HepG2 (cell line): ENCODE results near the gene GPS1. TPM values are rescaled to one million over a fixed set of nuclear protein-coding genes. Genes with fewer than 3 reads are reported as not detected.

Experiments
- ARID5B ChIP-seq: IDR thresholded peaks from 2 replicates; pipeline ENCODE4 v1.4.0; 2020; ENCODE audit warnings: mild to moderate bottlenecking, missing genetic modification reagents
- HNF4G ChIP-seq, 2 experiments: sonication (generic) in 1 of 2; formaldehyde crosslinking in 1 of 2; IDR thresholded peaks; 2 replicates each; pipeline versions ENCODE4 v1.4.0 to v1.6.1; 2011 to 2020; ENCODE audit warnings: borderline replicate concordance in 2 of 2, low read depth in 2 of 2, mild to moderate bottlenecking in 2 of 2, low read length in 1 of 2, missing genetic modification reagents in 1 of 2, moderate library complexity in 1 of 2
- MAFF ChIP-seq: IDR thresholded peaks from 2 replicates; pipeline ENCODE4 v1.6.1; 2011; ENCODE audit warnings: low read depth, low read length, improper control_type of control experiment
- NCOA5 ChIP-seq: sonication (generic); formaldehyde crosslinking; IDR thresholded peaks from 2 replicates; pipeline ENCODE4 v1.4.0; 2020; ENCODE audit warnings: missing genetic modification reagents
- NFAT5 ChIP-seq: sonication (generic); formaldehyde crosslinking; IDR thresholded peaks from 2 replicates; pipeline ENCODE4 v1.4.0; 2020; ENCODE audit warnings: missing genetic modification reagents
- PHB2 ChIP-seq: fragments of 450-650 bp; IDR thresholded peaks from 2 replicates; pipeline ENCODE4 v1.6.1; 2018; ENCODE audit not compliant: partially characterized antibody
- SNRNP70 ChIP-seq: fragments of 200-400 bp; formaldehyde crosslinking; IDR thresholded peaks from 2 replicates; pipeline ENCODE4 v1.6.1; 2017; ENCODE audit warnings: mild to moderate bottlenecking, low read depth, low read length, moderate library complexity
- SP2 ChIP-seq: sonication (generic); formaldehyde crosslinking; IDR thresholded peaks from 2 replicates; pipeline ENCODE4 v1.5.1; 2020; ENCODE audit warnings: mild to moderate bottlenecking, missing genetic modification reagents
- UBTF ChIP-seq: sonication (generic); formaldehyde crosslinking; IDR thresholded peaks from 2 replicates; pipeline ENCODE4 v1.4.0; 2020; ENCODE audit warnings: mild to moderate bottlenecking, missing genetic modification reagents
- ZBTB21 ChIP-seq: sonication (generic); formaldehyde crosslinking; IDR thresholded peaks from 2 replicates; pipeline ENCODE4 v1.4.0; 2020; ENCODE audit warnings: missing genetic modification reagents
- ZFP62 ChIP-seq: sonication (generic); formaldehyde crosslinking; IDR thresholded peaks from 2 replicates; pipeline ENCODE4 v1.4.0; 2020; ENCODE audit warnings: missing genetic modification reagents
- ZFYVE20 ChIP-seq: sonication (generic); formaldehyde crosslinking; IDR thresholded peaks from 2 replicates; pipeline ENCODE4 v1.8.0; 2023; ENCODE audit warnings: low read depth, mild to moderate bottlenecking, moderate library complexity, missing genetic modification reagents, borderline replicate concordance
- ZIK1 ChIP-seq: sonication (generic); formaldehyde crosslinking; IDR thresholded peaks from 2 replicates; pipeline ENCODE4 v1.5.0; 2020; ENCODE audit warnings: mild to moderate bottlenecking, low read depth, missing genetic modification reagents, borderline replicate concordance
- ZNF20 ChIP-seq: sonication (generic); formaldehyde crosslinking; IDR thresholded peaks from 2 replicates; pipeline ENCODE4 v1.4.0; 2020; ENCODE audit warnings: mild to moderate bottlenecking, moderate library complexity, missing genetic modification reagents
- ZNF33B ChIP-seq: sonication (generic); formaldehyde crosslinking; IDR thresholded peaks from 2 replicates; pipeline ENCODE4 v1.5.1; 2020; ENCODE audit warnings: mild to moderate bottlenecking, missing genetic modification reagents
- ZNF790 ChIP-seq: sonication (generic); formaldehyde crosslinking; IDR thresholded peaks from 2 replicates; pipeline ENCODE4 v1.8.0; 2022; ENCODE audit warnings: missing genetic modification reagents, mild to moderate bottlenecking, borderline replicate concordance
- polyA plus RNA-seq, 8 experiments: library from polyadenylated mRNA; depleted of rRNA in 3 of 8; stranded (reverse) in 7 of 8; unstranded in 1 of 8; fragments of >200 nt; fragmentation: Illumina TruSeq in 4 of 8; extraction: Trizol in 4 of 8; gene quantifications; 2 replicates each; pipeline versions ENCODE4 v1.2.1 to v1.2.3, GENCODE V29; 2011 to 2016; ENCODE audit warnings: low read depth in 4 of 8, missing spikeins in 1 of 8, mixed read lengths in 1 of 8; ENCODE audit not compliant: insufficient read depth in 1 of 8
- total RNA-seq, 5 experiments: library from RNA; depleted of rRNA; stranded (reverse); fragments of >200 nt; fragmentation: Illumina TruSeq; extraction: Trizol; gene quantifications; 2 replicates each; pipeline ENCODE4 v1.2.3, GENCODE V29; 2016; ENCODE audit warnings: low read depth in 1 of 5

Gene GPS1
- total and polyA plus RNA-seq, 2 of the 13 experiments (the other 11 are each of a cell fraction or from before 2014, with no cell fraction given): 124 to 128 TPM

GRCh38 chr17:82101767-82102679, 50.3 kb downstream of the GPS1 start (continued):
- TF ChIP-seq NFAT5 (CRISPR knock-in tag): no peak; the same call in 1 of the 2 replicates
- TF ChIP-seq UBTF (CRISPR knock-in tag): peak; percentile 76; the same call in 1 of the 2 replicates
- TF ChIP-seq SP2: peak; percentile 44
- TF ChIP-seq ARID5B: peak; percentile 73
- no peak for TF ChIP-seq NCOA5 (CRISPR knock-in tag)
- TF ChIP-seq PHB2: no peak
- TF ChIP-seq ZNF20: no peak
- TF ChIP-seq ZBTB21: no peak
- no peak for TF ChIP-seq ZFP62 (CRISPR knock-in tag)
- TF ChIP-seq SNRNP70: no peak
- TF ChIP-seq HNF4G (IDR thresholded peaks at IDR 0.05; ENCODE audit: borderline replicate concordance, low read depth, low read length): peak; percentile 45; the same call in 1 of the 2 replicates
- peak; percentile 90 for TF ChIP-seq HNF4G (CRISPR knock-in tag; IDR thresholded peaks at IDR 0.05; ENCODE audit: borderline replicate concordance, low read depth)
- TF ChIP-seq ZNF790: no peak; the same call in 1 of the 2 replicates
- no peak for TF ChIP-seq ZFYVE20
- no peak for TF ChIP-seq ZNF33B
- no peak for TF ChIP-seq MAFF
- TF ChIP-seq ZIK1 (CRISPR knock-in tag): 0 out of 2 replicates have a peak, but pooled peaks have one; percentile 69
